GM12872 (cell line): ENCODE data around the gene DOHH.

Source experiments
- TF ChIP-seq, protein P1 (sequence below): IDR thresholded peaks from 3 replicates; pipeline ENCODE4 v1.5.1; 2011; ENCODE audit warnings: low read depth, mild to moderate bottlenecking, low read length, moderate library complexity; ENCODE audit not compliant: insufficient read depth

Gene DOHH

GRCh38 chr19:3544742-3545668 is 44.5 kb upstream of the DOHH start:
- TF ChIP-seq, protein P1, sequence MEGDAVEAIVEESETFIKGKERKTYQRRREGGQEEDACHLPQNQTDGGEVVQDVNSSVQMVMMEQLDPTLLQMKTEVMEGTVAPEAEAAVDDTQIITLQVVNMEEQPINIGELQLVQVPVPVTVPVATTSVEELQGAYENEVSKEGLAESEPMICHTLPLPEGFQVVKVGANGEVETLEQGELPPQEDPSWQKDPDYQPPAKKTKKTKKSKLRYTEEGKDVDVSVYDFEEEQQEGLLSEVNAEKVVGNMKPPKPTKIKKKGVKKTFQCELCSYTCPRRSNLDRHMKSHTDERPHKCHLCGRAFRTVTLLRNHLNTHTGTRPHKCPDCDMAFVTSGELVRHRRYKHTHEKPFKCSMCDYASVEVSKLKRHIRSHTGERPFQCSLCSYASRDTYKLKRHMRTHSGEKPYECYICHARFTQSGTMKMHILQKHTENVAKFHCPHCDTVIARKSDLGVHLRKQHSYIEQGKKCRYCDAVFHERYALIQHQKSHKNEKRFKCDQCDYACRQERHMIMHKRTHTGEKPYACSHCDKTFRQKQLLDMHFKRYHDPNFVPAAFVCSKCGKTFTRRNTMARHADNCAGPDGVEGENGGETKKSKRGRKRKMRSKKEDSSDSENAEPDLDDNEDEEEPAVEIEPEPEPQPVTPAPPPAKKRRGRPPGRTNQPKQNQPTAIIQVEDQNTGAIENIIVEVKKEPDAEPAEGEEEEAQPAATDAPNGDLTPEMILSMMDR: peak; percentile 97

GRCh38 chr19:3544058-3544376 is 43.5 kb upstream of the DOHH start:
- TF ChIP-seq, protein P1: no peak

- TF ChIP-seq, protein P1: no peak
Observed at GRCh38 chr19:3543150-3544057, 42.9 kb upstream of the DOHH start.

- TF ChIP-seq, protein P1: no peak
Observed at GRCh38 chr19:3539756-3540118, 39.3 kb upstream of the DOHH start.

DNA sequence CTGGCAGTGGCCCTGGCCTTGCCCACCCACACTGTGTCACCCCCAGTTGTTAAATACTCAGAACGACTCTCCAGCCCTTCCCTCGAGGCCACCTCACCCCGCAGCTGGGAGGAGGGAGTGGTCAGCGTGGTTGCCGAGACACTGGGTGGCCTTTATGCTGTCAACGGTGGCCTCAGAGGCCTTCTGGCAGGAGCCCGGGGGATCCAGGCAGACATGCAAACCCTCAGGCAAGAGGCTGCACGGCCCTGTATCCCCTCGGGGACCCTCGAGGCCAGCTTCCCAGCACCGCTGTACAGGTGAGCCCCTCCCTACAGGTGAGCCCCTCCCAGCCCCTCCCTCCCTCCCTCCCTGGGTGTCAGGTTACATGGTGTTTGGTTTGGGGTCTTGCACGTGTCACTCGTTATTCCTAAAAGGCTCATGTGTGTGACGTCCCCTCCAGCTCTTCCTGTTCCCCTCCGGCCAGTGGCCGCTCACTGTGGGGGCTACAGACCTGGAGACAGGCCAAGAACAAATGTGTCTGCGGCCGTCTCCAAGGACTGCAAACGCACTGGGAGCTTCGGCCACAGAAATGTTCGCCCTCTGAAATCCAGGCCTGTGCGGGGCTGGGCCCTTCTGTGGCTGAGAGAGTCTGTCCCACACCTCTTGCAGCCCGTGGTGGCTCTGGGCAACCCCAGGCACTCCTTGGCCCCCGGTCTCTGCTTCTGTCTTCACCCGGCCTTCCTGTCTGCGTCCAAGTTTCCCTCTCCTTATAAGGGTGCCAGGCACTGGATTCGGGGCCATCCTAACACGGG is 38.7 kb upstream of the DOHH start, which contains the start of gene TEKTIP1:
TSS of gene TEKTIP1 (plus strand) at position 210 of the 791 bp plus-strand sequence. CDS start at position 214, 4 bp downstream.
- TF ChIP-seq, protein P1: no peak

DNA sequence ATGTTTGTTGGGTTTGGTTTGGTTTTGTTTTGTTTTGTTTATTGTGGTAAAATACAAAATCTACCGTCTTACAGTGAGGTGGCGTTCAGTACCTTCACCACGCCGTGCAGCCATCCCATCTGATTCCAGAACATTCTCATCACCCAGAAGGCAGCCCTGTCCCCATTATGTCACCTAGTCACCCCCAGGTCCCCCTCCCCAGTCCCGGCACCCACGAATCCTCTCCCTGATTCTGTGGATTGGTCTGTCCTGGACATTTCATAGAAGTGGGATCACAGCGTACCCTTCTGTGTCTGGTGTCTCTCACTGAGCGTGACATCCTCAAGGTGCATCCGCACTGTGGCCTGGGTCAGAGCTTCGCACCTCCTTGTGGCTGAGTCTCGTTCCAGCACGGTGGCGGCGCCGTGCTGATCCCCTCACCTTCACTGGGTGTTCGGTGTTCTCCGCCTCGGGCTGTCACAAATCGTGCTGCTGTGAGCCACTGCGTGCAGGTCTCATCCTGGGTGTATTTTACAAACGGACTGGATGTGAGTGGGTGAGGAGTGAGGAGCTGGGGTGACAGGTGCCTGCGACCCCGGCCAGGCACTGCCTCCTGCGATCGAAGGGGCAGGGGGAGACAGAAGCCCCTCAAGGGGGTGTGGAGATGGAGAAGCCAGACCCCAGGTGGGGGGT is 37.9 kb upstream of the DOHH start:
- TF ChIP-seq, protein P1: no peak
